Glutamatergic neuron (in vitro differentiated cells): ENCODE data around the gene DGKG. TPM values are rescaled to one million over a fixed set of nuclear protein-coding genes. Genes with fewer than 3 reads are reported as not detected.

Experiments used
- DNase-seq: peaks from one replicate; pipeline ENCODE4 v3.0.0; 2022
- H3K27ac Mint-ChIP-seq: one replicate; pipeline ENCODE4 v1.8.0; 2020; ENCODE audit warnings: mild to moderate bottlenecking, mixed read lengths, inconsistent platforms; ENCODE audit not compliant: unreplicated experiment
- H3K27me3 Mint-ChIP-seq: one replicate; pipeline ENCODE4 v1.8.0; 2020; ENCODE audit warnings: mild to moderate bottlenecking, moderate library complexity, mixed read lengths, inconsistent platforms; ENCODE audit not compliant: unreplicated experiment
- H3K36me3 Mint-ChIP-seq: one replicate; pipeline ENCODE4 v1.8.0; 2020; ENCODE audit warnings: mild to moderate bottlenecking, mixed read lengths, inconsistent platforms; ENCODE audit not compliant: unreplicated experiment
- H3K4me1 Mint-ChIP-seq: one replicate; pipeline ENCODE4 v1.8.0; 2020; ENCODE audit warnings: mild to moderate bottlenecking, low read depth, mixed read lengths, inconsistent platforms; ENCODE audit not compliant: unreplicated experiment
- H3K4me3 Mint-ChIP-seq: one replicate; pipeline ENCODE4 v1.8.0; 2020; ENCODE audit warnings: mild to moderate bottlenecking, mixed read lengths, inconsistent platforms; ENCODE audit not compliant: unreplicated experiment
- H3K9me3 Mint-ChIP-seq: one replicate; pipeline ENCODE4 v1.8.0; 2020; ENCODE audit warnings: mild to moderate bottlenecking, moderate library complexity, mixed read lengths, inconsistent platforms; ENCODE audit not compliant: unreplicated experiment
- total RNA-seq: library from RNA; stranded (reverse); fragmentation: NEBNext Ultra II Directional; extraction: Animal tissue kit (Norgen Biotek cat#: 25700); gene quantifications from one replicate; pipeline ENCODE4 v1.2.1, GENCODE V29; 2021; ENCODE audit not compliant: unreplicated experiment
- TF ChIP-seq, protein P1 (sequence below): fragments of 200-600 bp; sonication (generic); IDR thresholded peaks from one replicate; pipeline ENCODE4 v1.5.0; 2021; ENCODE audit not compliant: partially characterized antibody, unreplicated experiment

Gene DGKG
- total RNA-seq, 1 donor from 2014 or later: 24.1 TPM

DNA sequence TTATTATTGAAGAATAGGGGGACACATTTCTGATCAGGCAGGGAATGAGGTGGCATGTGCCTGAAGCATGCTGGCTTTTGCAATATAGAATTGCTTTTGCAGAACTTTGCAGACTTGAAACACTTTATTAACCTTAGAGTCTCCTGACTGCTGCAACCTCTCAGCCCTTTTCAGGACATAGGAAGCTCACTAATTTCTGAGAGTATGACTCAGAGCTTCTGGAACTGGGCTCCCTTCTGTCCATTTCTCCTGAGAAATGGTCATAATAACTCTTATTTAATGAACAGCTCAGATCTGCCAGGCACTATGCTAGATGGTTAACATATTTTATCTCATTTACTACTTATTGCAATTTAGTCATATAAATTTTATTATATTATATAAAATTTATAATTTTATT, 38.6 kb upstream of the DGKG start:
- Mint-ChIP-seq H3K27ac (no peak overlapping the region), H3K36me3 (no peaks in the 10 kb centered on the region), H3K4me3 (no peak overlapping the region), H3K4me1 (no peaks in the 10 kb centered on the region), H3K9me3 (no peaks in the 10 kb centered on the region), H3K27me3 (peaks cover 3% of the 10 kb centered on the region)
- TF ChIP-seq, protein P1, sequence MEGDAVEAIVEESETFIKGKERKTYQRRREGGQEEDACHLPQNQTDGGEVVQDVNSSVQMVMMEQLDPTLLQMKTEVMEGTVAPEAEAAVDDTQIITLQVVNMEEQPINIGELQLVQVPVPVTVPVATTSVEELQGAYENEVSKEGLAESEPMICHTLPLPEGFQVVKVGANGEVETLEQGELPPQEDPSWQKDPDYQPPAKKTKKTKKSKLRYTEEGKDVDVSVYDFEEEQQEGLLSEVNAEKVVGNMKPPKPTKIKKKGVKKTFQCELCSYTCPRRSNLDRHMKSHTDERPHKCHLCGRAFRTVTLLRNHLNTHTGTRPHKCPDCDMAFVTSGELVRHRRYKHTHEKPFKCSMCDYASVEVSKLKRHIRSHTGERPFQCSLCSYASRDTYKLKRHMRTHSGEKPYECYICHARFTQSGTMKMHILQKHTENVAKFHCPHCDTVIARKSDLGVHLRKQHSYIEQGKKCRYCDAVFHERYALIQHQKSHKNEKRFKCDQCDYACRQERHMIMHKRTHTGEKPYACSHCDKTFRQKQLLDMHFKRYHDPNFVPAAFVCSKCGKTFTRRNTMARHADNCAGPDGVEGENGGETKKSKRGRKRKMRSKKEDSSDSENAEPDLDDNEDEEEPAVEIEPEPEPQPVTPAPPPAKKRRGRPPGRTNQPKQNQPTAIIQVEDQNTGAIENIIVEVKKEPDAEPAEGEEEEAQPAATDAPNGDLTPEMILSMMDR: no peak
- no peak for DNase-seq

DNA sequence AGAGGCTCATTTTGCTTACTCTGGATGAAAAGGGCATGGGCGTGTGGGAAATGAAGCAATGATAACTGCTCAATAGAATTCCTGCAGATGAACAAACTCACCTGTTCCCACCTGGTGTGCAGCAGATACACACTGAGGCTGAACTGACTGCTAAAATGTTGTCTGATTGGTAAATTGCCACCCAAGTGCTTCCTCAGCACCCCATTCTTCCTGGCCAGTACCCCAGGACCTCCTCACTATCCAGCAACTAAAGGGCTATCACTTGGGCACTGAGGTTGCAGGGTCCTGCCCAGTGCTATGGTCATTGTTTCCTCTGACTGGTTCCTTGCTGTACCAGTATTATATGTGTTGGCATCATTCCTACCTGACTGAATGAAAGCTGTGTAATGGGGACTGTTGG, 38.0 kb upstream of the DGKG start:
- Mint-ChIP-seq H3K27ac (no peak overlapping the region), H3K27me3 (peaks cover 3% of the 10 kb centered on the region), H3K4me3 (no peak overlapping the region), H3K4me1 (no peaks in the 10 kb centered on the region), H3K36me3 (no peaks in the 10 kb centered on the region), H3K9me3 (no peaks in the 10 kb centered on the region)
- no peak for DNase-seq
- TF ChIP-seq, protein P1: no peak

DNA sequence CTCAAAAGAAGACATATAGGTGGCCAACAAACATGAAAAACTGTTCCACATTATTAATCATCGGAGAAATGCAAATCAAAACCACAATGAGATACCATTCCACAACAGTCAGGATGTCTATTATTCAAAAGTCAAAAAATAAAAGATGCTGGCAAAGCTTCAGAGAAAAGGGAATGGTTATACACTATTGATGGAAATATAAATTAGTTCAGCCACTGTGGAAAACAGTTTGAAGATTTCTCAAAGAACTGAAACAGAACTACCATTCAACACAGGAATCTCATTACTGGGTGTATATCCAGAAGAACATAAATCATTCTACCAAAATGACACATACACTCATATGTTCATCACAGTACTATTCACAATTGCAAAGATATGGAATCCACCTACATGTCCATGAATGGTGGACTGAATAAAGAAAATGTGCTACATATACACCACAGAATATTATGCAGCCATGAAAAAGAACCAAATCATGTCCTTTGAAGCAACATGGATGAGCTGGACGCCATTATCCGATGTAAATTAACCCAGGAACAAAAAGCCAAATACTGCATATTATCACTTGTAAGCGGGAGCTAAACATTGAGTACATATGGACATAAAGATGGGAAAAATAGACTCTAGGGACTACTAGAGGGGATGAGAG, 32.7 kb upstream of the DGKG start:
- peaks cover 1% of the 10 kb centered on the region for H3K27me3 Mint-ChIP-seq
- H3K36me3 Mint-ChIP-seq: peaks cover 8% of the 10 kb centered on the region
- DNase-seq: no peak
- H3K27ac Mint-ChIP-seq: no peak overlapping the region
- TF ChIP-seq, protein P1: no peak
- H3K4me1 Mint-ChIP-seq: no peaks in the 10 kb centered on the region
- peaks cover 4% of the 10 kb centered on the region for H3K9me3 Mint-ChIP-seq
- no peak overlapping the region for H3K4me3 Mint-ChIP-seq

DNA sequence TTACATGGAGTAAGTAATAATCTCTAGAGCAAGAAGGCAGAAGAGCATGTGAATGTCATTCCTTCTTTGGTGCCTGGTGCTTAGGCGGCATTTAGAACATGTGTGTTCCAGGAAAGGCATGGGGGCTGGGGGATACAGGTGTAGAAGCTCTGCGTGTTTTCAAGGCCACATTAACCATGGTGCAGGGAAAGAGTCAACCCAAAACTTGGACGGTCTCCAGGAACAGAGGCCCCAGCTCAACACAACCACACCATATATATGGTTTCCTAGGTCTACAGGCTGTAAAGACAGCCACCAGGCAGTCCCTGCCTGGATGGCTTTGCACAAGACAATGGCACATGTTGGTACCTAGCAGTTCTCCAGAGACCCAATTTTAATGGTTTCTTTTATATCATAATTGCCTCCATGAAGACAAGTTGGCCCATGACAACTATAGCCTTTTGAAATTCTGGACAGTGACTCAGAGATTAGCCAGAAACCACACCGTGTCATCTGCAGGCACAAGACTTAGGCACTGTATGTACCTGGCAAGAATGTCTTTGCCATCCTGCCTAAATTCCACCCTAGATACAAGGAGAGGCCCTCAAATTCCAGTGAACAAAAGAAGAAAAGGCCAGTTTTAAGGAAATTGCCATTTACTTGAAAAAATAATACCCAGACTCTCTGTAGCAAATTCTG, 25.0 kb upstream of the DGKG start:
- Mint-ChIP-seq H3K36me3 (no peaks in the 10 kb centered on the region), H3K4me3 (no peak overlapping the region), H3K9me3 (peaks cover 1% of the 10 kb centered on the region), H3K27ac (no peak overlapping the region), H3K27me3 (no peaks in the 10 kb centered on the region), H3K4me1 (no peaks in the 10 kb centered on the region)
- DNase-seq: no peak
- TF ChIP-seq, protein P1: no peak
